Lower lobe of right lung (tissue), 2 donors: Measurements from ENCODE around the gene FAM177B. TPM values are rescaled to one million over a fixed set of nuclear protein-coding genes. Genes with fewer than 3 reads are reported as not detected.
A peak's percentile ranks its signal among the peaks of the same experiment; 100 is the strongest.

Experiments used
- ATAC-seq, 2 donors: fragments of 200-7000 bp; cut with Tn5 transposase; one replicate each; pipeline ENCODE4 v1.9.1; 2020 to 2022; ENCODE audit warnings: mild to moderate bottlenecking in 2 of 2, moderate library complexity in 2 of 2
- DNase-seq: peaks from one replicate; pipeline ENCODE4 v3.0.0-alpha.2; 2020
- H3K27ac ChIP-seq: fragments of 200-600 bp; one replicate; pipeline ENCODE4 v1.8.0; 2022
- H3K27me3 ChIP-seq: fragments of 200-600 bp; one replicate; pipeline ENCODE4 v1.8.0; 2022; ENCODE audit warnings: low read depth
- H3K36me3 ChIP-seq: fragments of 200-600 bp; one replicate; pipeline ENCODE4 v1.8.0; 2022; ENCODE audit warnings: mild to moderate bottlenecking
- H3K4me1 ChIP-seq: fragments of 200-600 bp; one replicate; pipeline ENCODE4 v1.8.0; 2022
- H3K4me3 ChIP-seq: fragments of 200-600 bp; one replicate; pipeline ENCODE4 v1.8.0; 2022; ENCODE audit warnings: mild to moderate bottlenecking
- H3K9me3 ChIP-seq: fragments of 200-600 bp; one replicate; pipeline ENCODE4 v1.8.0; 2022
- intact Hi-C: fragments of 100-400 bp; cut with DNase I; formaldehyde crosslinking; loops from one replicate; pipeline ENCODE4 v1.11.0; 2022
- total RNA-seq: library from RNA; stranded (reverse); fragmentation: NEBNext Ultra II Directional; extraction: Animal tissue kit (Norgen Biotek cat#: 25700); gene quantifications from one replicate; pipeline ENCODE4 v1.2.1, GENCODE V29; 2021
- TF ChIP-seq, protein P1 (sequence below): fragments of 200-600 bp; IDR thresholded peaks from one replicate; pipeline ENCODE4 v1.8.0; 2022; ENCODE audit warnings: antibody characterized with exemption, mild to moderate bottlenecking
- donor health status: DM: no; HTN: yes; CAD: no; lungs with severe emphysema.

The FAM177B gene
- total RNA-seq, 1 donor from 2014 or later = 0.56 TPM

DNA sequence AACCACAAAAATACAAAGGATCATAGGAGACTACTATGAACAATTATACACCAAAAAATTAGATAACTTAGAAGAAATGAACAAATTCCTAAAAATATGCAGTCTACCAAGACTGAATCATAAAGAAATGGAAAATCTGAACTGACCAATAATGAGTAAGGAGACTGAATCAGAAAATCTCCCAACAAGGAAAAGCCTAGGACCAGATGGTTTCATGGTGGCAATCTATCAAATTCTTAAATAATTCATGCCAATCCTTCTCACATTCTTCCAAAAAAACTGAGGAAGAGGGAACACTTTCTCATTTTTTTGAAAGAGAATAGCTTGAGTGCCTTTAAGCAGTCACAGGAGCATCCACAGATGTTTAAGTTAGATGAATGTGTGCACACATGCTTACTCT is 46.0 kb downstream of the FAM177B start:
- intact Hi-C loops = no loop called here
- no peak overlapping the region for H3K27ac ChIP-seq
- DNase-seq (no peak), ATAC-seq (no peak)
- no peaks in the 10 kb centered on the region for H3K36me3 ChIP-seq
- no peaks in the 10 kb centered on the region for H3K9me3 ChIP-seq
- no peaks in the 10 kb centered on the region for H3K27me3 ChIP-seq
- TF ChIP-seq, protein P1, sequence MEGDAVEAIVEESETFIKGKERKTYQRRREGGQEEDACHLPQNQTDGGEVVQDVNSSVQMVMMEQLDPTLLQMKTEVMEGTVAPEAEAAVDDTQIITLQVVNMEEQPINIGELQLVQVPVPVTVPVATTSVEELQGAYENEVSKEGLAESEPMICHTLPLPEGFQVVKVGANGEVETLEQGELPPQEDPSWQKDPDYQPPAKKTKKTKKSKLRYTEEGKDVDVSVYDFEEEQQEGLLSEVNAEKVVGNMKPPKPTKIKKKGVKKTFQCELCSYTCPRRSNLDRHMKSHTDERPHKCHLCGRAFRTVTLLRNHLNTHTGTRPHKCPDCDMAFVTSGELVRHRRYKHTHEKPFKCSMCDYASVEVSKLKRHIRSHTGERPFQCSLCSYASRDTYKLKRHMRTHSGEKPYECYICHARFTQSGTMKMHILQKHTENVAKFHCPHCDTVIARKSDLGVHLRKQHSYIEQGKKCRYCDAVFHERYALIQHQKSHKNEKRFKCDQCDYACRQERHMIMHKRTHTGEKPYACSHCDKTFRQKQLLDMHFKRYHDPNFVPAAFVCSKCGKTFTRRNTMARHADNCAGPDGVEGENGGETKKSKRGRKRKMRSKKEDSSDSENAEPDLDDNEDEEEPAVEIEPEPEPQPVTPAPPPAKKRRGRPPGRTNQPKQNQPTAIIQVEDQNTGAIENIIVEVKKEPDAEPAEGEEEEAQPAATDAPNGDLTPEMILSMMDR = no peak
- H3K4me3 ChIP-seq = no peak overlapping the region
- peaks cover 20% of the 10 kb centered on the region for H3K4me1 ChIP-seq

DNA sequence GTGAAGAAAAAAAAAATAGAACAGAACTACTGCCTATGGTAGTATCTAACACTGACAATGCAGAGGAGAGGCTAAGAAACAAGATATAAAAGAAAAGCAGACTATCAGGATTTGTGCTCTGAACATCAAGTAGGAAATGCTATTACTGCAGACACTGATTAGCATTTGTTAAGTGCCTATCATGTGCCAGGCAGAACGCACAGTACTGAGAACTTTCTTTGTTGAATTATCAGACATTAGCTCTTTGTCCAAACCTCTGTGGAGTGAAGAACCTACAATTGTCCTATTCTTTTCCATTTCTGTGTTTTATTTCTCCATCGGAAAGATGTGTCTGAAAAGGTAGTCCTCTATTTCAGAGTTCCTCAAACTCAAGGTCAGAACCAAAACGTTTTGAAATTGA is 47.4 kb downstream of the FAM177B start:
- no peak for ATAC-seq
- no peak overlapping the region for H3K4me3 ChIP-seq
- no peaks in the 10 kb centered on the region for H3K27me3 ChIP-seq
- DNase-seq = no peak
- peaks cover 20% of the 10 kb centered on the region for H3K4me1 ChIP-seq
- intact Hi-C loops = no loop called here
- no peak overlapping the region for H3K27ac ChIP-seq
- H3K36me3 ChIP-seq = no peaks in the 10 kb centered on the region
- TF ChIP-seq, protein P1 = no peak
- H3K9me3 ChIP-seq = no peaks in the 10 kb centered on the region

DNA sequence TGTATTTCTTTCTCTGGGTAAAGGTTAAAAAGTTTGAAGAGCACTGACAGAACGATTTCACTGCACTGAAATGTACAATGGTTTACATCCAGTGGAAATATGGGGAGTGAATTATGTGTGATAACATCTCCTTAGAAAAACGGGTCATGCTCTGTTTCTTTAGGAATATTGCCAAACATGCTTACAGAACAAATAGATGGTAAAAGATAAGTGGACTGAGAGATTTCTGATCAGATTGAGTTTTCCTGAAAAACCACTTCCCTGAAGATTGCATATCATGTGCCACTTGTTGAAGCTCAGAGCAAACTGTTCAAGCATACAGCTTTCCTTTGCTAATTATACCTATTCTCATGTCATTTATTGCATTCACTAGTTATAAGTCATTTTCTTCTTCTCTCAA is 47.9 kb downstream of the FAM177B start:
- Histone ChIP-seq H3K4me3 (no peak overlapping the region), H3K27ac (no peak overlapping the region), H3K27me3 (no peaks in the 10 kb centered on the region), H3K9me3 (no peaks in the 10 kb centered on the region), H3K4me1 (peaks cover 20% of the 10 kb centered on the region), H3K36me3 (no peaks in the 10 kb centered on the region)
- intact Hi-C loops = no loop called here
- peak in 1 of 2 donors; percentile 49 for ATAC-seq
- TF ChIP-seq, protein P1 = no peak
- DNase-seq = no peak

DNA sequence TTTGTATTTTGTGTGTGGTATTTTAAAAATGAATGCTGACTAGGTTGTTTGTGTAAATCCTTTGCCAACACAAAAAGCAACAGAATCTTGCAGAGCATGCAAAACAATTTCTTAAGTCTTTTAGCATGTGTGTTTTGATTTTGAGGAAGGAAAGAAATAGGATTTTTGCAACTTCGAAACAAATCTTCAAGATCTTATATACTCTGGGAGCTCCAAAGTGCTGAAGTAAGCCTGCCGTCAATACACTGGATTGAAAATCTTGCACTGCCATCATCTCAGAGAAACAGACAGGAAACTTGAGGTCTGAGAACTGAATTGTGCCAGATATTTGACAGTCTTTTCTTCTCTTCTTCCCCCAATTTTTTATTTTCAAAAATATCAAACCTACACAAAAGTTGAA is 48.5 kb downstream of the FAM177B start:
- no peak overlapping the region for H3K4me3 ChIP-seq
- intact Hi-C loops = no loop called here
- DNase-seq = no peak
- no peaks in the 10 kb centered on the region for H3K9me3 ChIP-seq
- no peak for ATAC-seq
- peaks cover 20% of the 10 kb centered on the region for H3K4me1 ChIP-seq
- H3K36me3 ChIP-seq = no peaks in the 10 kb centered on the region
- no peaks in the 10 kb centered on the region for H3K27me3 ChIP-seq
- TF ChIP-seq, protein P1 = no peak
- H3K27ac ChIP-seq = no peak overlapping the region

DNA sequence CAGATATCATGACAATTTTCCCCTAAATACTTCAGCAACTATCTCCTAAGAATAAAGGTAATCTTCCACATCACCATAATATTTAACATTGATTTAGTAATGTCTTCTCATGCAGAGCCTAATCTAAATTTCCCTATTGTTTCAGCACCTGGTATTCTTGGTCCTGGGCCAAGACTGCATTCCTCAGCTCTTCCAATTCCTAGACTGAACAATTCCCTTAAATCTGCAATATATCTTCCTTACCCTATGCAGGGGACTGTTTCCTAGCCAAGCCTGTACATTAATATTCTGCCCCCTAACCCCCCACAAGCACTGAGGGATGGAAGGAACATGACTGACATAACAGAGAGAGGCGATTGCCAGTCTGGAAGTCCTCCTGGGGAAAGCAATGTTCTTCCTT is 49.1 kb downstream of the FAM177B start:
- no peaks in the 10 kb centered on the region for H3K27me3 ChIP-seq
- DNase-seq (no peak), ATAC-seq (no peak)
- TF ChIP-seq, protein P1 = no peak
- H3K27ac ChIP-seq = no peak overlapping the region
- no peaks in the 10 kb centered on the region for H3K36me3 ChIP-seq
- no peaks in the 10 kb centered on the region for H3K9me3 ChIP-seq
- intact Hi-C loops = no loop called here
- H3K4me3 ChIP-seq = no peak overlapping the region
- peaks cover 20% of the 10 kb centered on the region for H3K4me1 ChIP-seq

DNA sequence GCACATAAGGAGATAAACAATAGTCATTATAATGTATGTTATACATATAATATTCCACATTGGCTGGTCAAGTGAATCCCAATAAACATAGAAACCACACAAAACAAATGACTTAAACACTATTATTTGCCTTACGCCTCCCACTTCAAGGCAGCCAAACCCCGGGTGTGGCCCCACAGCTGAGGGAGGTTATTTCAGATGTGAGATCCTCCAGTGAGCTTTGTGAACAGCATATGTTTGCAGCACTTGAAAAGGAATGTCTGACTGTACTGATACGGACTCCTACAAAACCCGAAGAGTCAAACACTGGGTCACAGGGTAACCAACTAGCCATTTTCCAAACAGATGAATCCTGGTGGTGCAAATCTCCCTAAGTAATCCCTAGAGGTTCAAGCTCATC is 50.7 kb downstream of the FAM177B start:
- TF ChIP-seq, protein P1 = no peak
- Histone ChIP-seq H3K9me3 (no peaks in the 10 kb centered on the region), H3K27ac (no peak overlapping the region), H3K4me1 (peaks cover 20% of the 10 kb centered on the region), H3K36me3 (no peaks in the 10 kb centered on the region), H3K4me3 (no peak overlapping the region), H3K27me3 (no peaks in the 10 kb centered on the region)
- no peak for ATAC-seq
- intact Hi-C loops = no loop called here
- no peak for DNase-seq
